Measurements from ENCODE around the gene BNC1. TPM values are rescaled to one million over a fixed set of nuclear protein-coding genes. Genes with fewer than 3 reads are reported as not detected.

The BNC1 gene
- total RNA-seq, 2 donors from 2014 or later, result 0.26 TPM; not detected in 1

- DNase-seq, result no peak
- Histone ChIP-seq H3K4me1 (peaks cover 1% of the 10 kb centered on the region), H3K9me3 (no peaks in the 10 kb centered on the region), H3K4me3 (no peak overlapping the region), H3K27me3 (peaks cover 0 to 7% of the 10 kb centered on the region in 2 donors), H3K36me3 (replicated peaks in 1 of 2; ENCODE audit: insufficient read depth in 1 of 2, low read depth in 2 of 2) (no peaks in the 10 kb centered on the region), H3K27ac (no peak overlapping the region)
- ATAC-seq, result no peak
- intact Hi-C loops (cut with DNase I), result no loop called here
- no peak for TF ChIP-seq POLR2A (IDR thresholded peaks at IDR 0.05)
- TF ChIP-seq, protein P1, sequence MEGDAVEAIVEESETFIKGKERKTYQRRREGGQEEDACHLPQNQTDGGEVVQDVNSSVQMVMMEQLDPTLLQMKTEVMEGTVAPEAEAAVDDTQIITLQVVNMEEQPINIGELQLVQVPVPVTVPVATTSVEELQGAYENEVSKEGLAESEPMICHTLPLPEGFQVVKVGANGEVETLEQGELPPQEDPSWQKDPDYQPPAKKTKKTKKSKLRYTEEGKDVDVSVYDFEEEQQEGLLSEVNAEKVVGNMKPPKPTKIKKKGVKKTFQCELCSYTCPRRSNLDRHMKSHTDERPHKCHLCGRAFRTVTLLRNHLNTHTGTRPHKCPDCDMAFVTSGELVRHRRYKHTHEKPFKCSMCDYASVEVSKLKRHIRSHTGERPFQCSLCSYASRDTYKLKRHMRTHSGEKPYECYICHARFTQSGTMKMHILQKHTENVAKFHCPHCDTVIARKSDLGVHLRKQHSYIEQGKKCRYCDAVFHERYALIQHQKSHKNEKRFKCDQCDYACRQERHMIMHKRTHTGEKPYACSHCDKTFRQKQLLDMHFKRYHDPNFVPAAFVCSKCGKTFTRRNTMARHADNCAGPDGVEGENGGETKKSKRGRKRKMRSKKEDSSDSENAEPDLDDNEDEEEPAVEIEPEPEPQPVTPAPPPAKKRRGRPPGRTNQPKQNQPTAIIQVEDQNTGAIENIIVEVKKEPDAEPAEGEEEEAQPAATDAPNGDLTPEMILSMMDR (IDR thresholded peaks at IDR 0.05), result no peak
- 73 to 95% methylated on average over 1 of the region's 1 CpG for WGBS, 2 donors
Observed at GRCh38 chr15:83289160-83289559, 4.7 kb upstream of the BNC1 start.

DNA sequence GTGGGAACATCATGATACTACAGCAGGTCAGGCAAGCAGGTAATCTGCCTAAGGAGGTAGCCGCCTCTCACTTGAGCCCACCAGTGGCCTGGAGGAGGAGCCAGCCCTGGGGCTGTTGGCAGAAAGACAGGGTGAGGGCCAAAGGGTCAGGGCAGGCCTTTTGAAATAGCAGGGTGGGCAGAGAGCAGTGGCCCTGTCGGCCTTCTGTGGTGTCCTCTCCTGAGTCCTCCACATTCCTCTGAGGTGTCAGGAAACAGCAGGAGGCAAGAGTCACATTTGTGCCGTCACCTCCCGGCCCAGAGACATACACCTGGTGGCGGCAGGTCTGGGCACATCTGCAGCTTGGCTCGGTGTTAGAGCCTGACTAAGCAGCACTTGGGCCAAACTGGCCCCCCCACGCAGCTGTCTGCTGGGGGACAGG is 3.9 kb upstream of the BNC1 start:
- intact Hi-C loops (cut with DNase I), result no loop called here
- TF ChIP-seq POLR2A (IDR thresholded peaks at IDR 0.05), result no peak
- TF ChIP-seq, protein P1 (IDR thresholded peaks at IDR 0.05), result no peak
- Histone ChIP-seq H3K4me3 (no peak overlapping the region), H3K27me3 (peaks cover 0 to 14% of the 10 kb centered on the region in 2 donors), H3K9me3 (no peaks in the 10 kb centered on the region), H3K36me3 (replicated peaks in 1 of 2; ENCODE audit: insufficient read depth in 1 of 2, low read depth in 2 of 2) (no peaks in the 10 kb centered on the region), H3K4me1 (peaks cover 9% of the 10 kb centered on the region), H3K27ac (no peak overlapping the region)
- DNase-seq (no peak), ATAC-seq (no peak)
- 68 to 71% methylated on average over 2 to 7 of the region's 7 CpGs for WGBS, 2 donors

- H3K27ac ChIP-seq, result no peak overlapping the region
- H3K9me3 ChIP-seq, result no peaks in the 10 kb centered on the region
- no peak for DNase-seq
- peaks cover 15% of the 10 kb centered on the region for H3K4me1 ChIP-seq
- WGBS, 2 donors, result 61 to 74% methylated on average over 3 of the region's 3 CpGs
- intact Hi-C loops (cut with DNase I), result no loop called here
- no peak overlapping the region for H3K4me3 ChIP-seq
- TF ChIP-seq, protein P1 (IDR thresholded peaks at IDR 0.05), result no peak
- no peaks in the 10 kb centered on the region for H3K36me3 ChIP-seq (replicated peaks in 1 of 2; ENCODE audit: insufficient read depth in 1 of 2, low read depth in 2 of 2)
- ATAC-seq, result no peak
- H3K27me3 ChIP-seq, result peaks cover 0 to 22% of the 10 kb centered on the region in 2 donors
Observed at GRCh38 chr15:83287541-83288027, 3.1 kb upstream of the BNC1 start.

- H3K27ac ChIP-seq, result no peak overlapping the region
- TF ChIP-seq, protein P1 (IDR thresholded peaks at IDR 0.05), result no peak
- TF ChIP-seq POLR2A (IDR thresholded peaks at IDR 0.05), result no peak
- H3K4me1 ChIP-seq, result peaks cover 15% of the 10 kb centered on the region
- H3K36me3 ChIP-seq (replicated peaks in 1 of 2; ENCODE audit: insufficient read depth in 1 of 2, low read depth in 2 of 2), result no peaks in the 10 kb centered on the region
- 69 to 73% methylated on average over 9 of the region's 9 CpGs for WGBS, 2 donors
- peaks cover 0 to 29% of the 10 kb centered on the region in 2 donors for H3K27me3 ChIP-seq
- ATAC-seq (no peak), DNase-seq (no peak)
- intact Hi-C loops (cut with DNase I), result no loop called here
- H3K4me3 ChIP-seq, result no peak overlapping the region
- no peaks in the 10 kb centered on the region for H3K9me3 ChIP-seq
Observed at GRCh38 chr15:83285979-83286553, 1.6 kb upstream of the BNC1 start.
